Occipital lobe (tissue), 2 donors: ENCODE data around the gene FST. TPM values are rescaled to one million over a fixed set of nuclear protein-coding genes. Genes with fewer than 3 reads are reported as not detected.

Experiments
- DNase-seq: peaks from one replicate; lab custom pipeline; 2025; lab: John Stamatoyannopoulos, UW
- total RNA-seq: library from RNA; depleted of rRNA; stranded (reverse); fragments of >200 nt; gene quantifications from one replicate; pipeline ENCODE4 v1.2.3, GENCODE V29; 2014

Gene FST
- total RNA-seq, 1 donor from 2014 or later = 3.0 TPM

DNA sequence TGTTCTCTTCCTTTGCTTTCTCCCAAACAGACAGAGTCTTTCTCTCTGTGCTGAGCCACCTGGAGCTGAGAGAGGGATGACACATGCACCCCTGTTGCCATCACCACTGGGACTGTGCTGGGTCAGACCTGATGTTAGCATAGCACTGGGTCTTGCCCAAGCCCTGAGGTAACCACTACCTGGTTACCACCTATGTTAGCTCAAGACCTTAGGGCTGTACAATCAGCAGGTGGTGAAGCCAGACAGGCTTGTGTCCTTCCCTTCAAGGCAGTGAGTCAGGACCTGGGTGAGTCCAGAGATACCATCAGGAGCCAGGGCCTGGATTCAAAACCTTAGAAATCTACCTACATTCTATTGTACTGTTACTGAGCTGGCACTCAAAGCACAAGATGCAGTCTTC lies 32.1 kb downstream of the FST start:
- no peak for DNase-seq

DNA sequence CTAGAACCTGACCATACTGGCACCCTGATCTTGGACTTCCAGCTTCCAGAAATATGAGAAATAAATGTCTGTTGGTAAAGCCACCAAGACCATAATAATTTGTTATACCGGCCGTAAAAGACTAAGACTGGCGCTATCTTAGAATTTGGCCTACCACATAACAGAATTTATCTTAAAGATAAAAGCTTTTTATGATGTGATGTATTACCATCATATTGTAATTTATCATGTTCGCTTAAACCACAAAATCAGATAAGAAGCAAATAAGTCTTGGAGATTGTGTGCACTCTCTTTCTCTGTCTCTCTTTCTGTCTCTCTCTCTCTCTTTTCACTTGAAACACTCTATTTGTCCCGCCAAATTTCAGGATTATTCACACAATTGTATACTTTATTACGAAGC lies 35.6 kb downstream of the FST start:
- no peak for DNase-seq

- no peak for DNase-seq
These were observed 40.4 kb downstream of the FST start for GRCh38 chr5:53520813-53521212.

Other genes with a start within 250 kb of the FST start
- 87.8 TPM for gene NDUFS4, start 80.0 kb downstream of the FST start, total RNA-seq